Embryonic facial prominence (tissue), 1 donor: ENCODE data around the gene SFMBT2.

Experiments
- DNase-seq: peaks from one replicate; pipeline ENCODE4 v3.0.0-alpha.2; 2016; ENCODE audit errors: extremely low spot score

SFMBT2 gene

GRCh38 chr10:7410862-7411670 is at the start of gene SFMBT2:
Gene SFMBT2 (minus strand): TSS chr10:7411034. CDS start chr10:7381898, 29,136 bp downstream.
- no peak for DNase-seq

GRCh38 chr10:7460006-7460405 is 49.2 kb upstream of the SFMBT2 start:
- DNase-seq, result no peak

GRCh38 chr10:7458556-7458955 is 47.7 kb upstream of the SFMBT2 start:
- no peak for DNase-seq

- DNase-seq, result no peak
Measured at GRCh38 chr10:7457478-7458316, 46.9 kb upstream of the SFMBT2 start.

- DNase-seq, result no peak
Measured at GRCh38 chr10:7449063-7449695, 38.3 kb upstream of the SFMBT2 start.

- DNase-seq, result no peak
Measured at GRCh38 chr10:7445474-7446185, 34.8 kb upstream of the SFMBT2 start.

- no peak for DNase-seq
Measured at GRCh38 chr10:7444551-7445121, 33.8 kb upstream of the SFMBT2 start.

- DNase-seq, result no peak
Measured at GRCh38 chr10:7443036-7443435, 32.2 kb upstream of the SFMBT2 start.

- DNase-seq, result no peak
Measured at GRCh38 chr10:7441403-7442147, 30.7 kb upstream of the SFMBT2 start.

- DNase-seq, result no peak
Measured at GRCh38 chr10:7439696-7440095, 28.9 kb upstream of the SFMBT2 start.

- DNase-seq, result no peak
Measured at GRCh38 chr10:7438196-7438986, 27.6 kb upstream of the SFMBT2 start.

GRCh38 chr10:7436490-7437100 is 25.8 kb upstream of the SFMBT2 start:
- DNase-seq, result no peak

GRCh38 chr10:7435674-7436073 is 24.8 kb upstream of the SFMBT2 start:
- no peak for DNase-seq

GRCh38 chr10:7434378-7434777 is 23.5 kb upstream of the SFMBT2 start:
- DNase-seq, result no peak

GRCh38 chr10:7433861-7434260 is 23.0 kb upstream of the SFMBT2 start:
- DNase-seq, result no peak

- DNase-seq, result no peak
Measured at GRCh38 chr10:7432884-7433726, 22.3 kb upstream of the SFMBT2 start.

GRCh38 chr10:7428673-7429350 is 18.0 kb upstream of the SFMBT2 start:
- DNase-seq, result no peak

GRCh38 chr10:7426349-7426748 is 15.5 kb upstream of the SFMBT2 start:
- DNase-seq, result no peak
